Peyer's patch (tissue), 4 donors: Measurements from ENCODE around the gene NFATC4. TPM values are rescaled to one million over a fixed set of nuclear protein-coding genes. Genes with fewer than 3 reads are reported as not detected.

Experiments used
- DNase-seq, 3 donors: peaks; one replicate each; pipeline ENCODE4 v3.0.0-alpha.2; 2017 to 2019
- H3K27ac ChIP-seq, 4 donors: fragments of 200-600 bp; sonication (generic); one replicate each; pipeline ENCODE4 v1.5.1; 2016 to 2019
- H3K27me3 ChIP-seq, 2 donors: fragments of 200-600 bp; sonication (generic); one replicate each; pipeline ENCODE4 v1.5.1; 2019
- H3K36me3 ChIP-seq, 3 donors: fragments of 200-600 bp; sonication (generic); one replicate each; pipeline ENCODE4 v1.5.1; 2016 to 2019
- H3K4me1 ChIP-seq, 4 donors: fragments of 200-600 bp; sonication (generic); one replicate each; pipeline ENCODE4 v1.5.1; 2016 to 2019
- H3K4me3 ChIP-seq, 4 donors: fragments of 200-600 bp; sonication (generic); 1 replicate in 3 of 4; 2 replicates in 1 of 4; pipeline ENCODE4 v1.5.1; 2016 to 2019; ENCODE audit warnings: mild to moderate bottlenecking in 1 of 4
- H3K9me3 ChIP-seq, 4 donors: fragments of 200-600 bp; sonication (generic); one replicate each; pipeline ENCODE4 v1.5.1; 2016 to 2019; ENCODE audit warnings: mild to moderate bottlenecking in 1 of 4
- POLR2A ChIP-seq, 2 donors: fragments of 450-650 bp; IDR thresholded peaks; one replicate each; pipeline ENCODE4 v1.5.1; 2017; ENCODE audit warnings: antibody characterized with exemption in 2 of 2, mild to moderate bottlenecking in 2 of 2, moderate library complexity in 2 of 2
- total RNA-seq, 4 donors: library from RNA; depleted of rRNA; stranded (reverse); fragments of >200 nt; gene quantifications; one replicate each; pipeline ENCODE4 v1.1.0, GENCODE V29; 2016
- TF ChIP-seq, protein P1 (sequence below), 6 experiments: fragments of 450-650 bp in 4 of 6; fragments of 200-600 bp in 2 of 6; sonication (generic) in 1 of 6; IDR thresholded peaks; one replicate each; pipeline ENCODE4 v1.5.1; 2017 to 2019; ENCODE audit warnings: antibody characterized with exemption in 6 of 6, mild to moderate bottlenecking in 3 of 6, moderate library complexity in 1 of 6

Gene NFATC4
- total RNA-seq: 10 to 100 TPM in 3 of 4 donors, 1 to 10 TPM in 1; 6.5 to 52.0 (median 21.5) TPM

DNA sequence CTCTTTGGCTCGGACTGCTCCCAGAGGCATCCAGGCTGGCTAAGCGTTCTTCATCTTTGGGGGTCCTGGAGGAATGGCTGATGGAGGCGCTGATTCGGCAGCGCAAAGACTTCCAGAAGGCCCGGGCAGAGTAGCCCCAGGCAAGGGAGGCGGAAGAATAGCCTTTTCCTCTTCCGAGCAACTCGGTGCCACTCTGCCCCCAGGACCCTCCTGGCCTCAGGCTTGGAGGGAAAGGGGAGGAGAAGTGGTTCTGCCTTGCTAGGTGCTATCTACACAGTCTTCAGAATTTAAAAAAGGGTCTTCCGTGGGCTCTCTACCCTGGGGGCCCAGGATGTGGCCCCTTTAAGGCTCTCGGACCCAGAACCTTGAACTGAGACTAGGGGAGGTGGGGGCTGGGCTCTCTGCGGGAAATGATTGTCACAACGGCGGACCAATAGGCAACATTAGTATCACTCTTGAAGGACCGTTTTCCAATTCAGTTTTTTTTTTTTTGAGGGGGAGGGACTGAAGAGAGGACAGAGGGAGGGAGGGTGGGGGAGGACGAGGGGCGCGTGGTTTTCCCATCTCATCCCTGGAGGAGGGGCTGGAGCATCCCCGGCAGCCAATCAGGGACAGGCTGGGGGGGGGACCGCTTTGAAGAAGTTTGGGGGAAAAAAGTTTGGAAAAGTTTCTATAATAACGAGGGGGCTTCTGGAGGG is at the start of gene NFATC4:
Gene NFATC4, plus strand, starts transcription at position 671 of the 698 bp plus-strand sequence. CDS start 157 bp downstream, outside the sequence.
- H3K27me3 ChIP-seq: no peaks in the 10 kb centered on the region
- TF ChIP-seq, protein P1, sequence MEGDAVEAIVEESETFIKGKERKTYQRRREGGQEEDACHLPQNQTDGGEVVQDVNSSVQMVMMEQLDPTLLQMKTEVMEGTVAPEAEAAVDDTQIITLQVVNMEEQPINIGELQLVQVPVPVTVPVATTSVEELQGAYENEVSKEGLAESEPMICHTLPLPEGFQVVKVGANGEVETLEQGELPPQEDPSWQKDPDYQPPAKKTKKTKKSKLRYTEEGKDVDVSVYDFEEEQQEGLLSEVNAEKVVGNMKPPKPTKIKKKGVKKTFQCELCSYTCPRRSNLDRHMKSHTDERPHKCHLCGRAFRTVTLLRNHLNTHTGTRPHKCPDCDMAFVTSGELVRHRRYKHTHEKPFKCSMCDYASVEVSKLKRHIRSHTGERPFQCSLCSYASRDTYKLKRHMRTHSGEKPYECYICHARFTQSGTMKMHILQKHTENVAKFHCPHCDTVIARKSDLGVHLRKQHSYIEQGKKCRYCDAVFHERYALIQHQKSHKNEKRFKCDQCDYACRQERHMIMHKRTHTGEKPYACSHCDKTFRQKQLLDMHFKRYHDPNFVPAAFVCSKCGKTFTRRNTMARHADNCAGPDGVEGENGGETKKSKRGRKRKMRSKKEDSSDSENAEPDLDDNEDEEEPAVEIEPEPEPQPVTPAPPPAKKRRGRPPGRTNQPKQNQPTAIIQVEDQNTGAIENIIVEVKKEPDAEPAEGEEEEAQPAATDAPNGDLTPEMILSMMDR (IDR thresholded peaks at IDR 0.05): peak in 1 of 6 experiments; percentile 0
- no peak for TF ChIP-seq POLR2A (IDR thresholded peaks at IDR 0.05)
- peaks cover 0 to 33% (median 15%) of the 10 kb centered on the region in 4 donors for H3K4me1 ChIP-seq
- peak; percentile 47 to 85 (median 64) for DNase-seq
- H3K36me3 ChIP-seq: no peaks in the 10 kb centered on the region
- peak within 1 kb of the TSS; percentile 73 to 87 (median 80) for H3K27ac ChIP-seq
- no peaks in the 10 kb centered on the region for H3K9me3 ChIP-seq
- peak within 1 kb of the TSS; percentile 38 to 65 (median 56) for H3K4me3 ChIP-seq

- H3K4me3 ChIP-seq: no peak overlapping the region
- no peak for DNase-seq
- TF ChIP-seq POLR2A (IDR thresholded peaks at IDR 0.05): no peak
- TF ChIP-seq, protein P1 (IDR thresholded peaks at IDR 0.05): no peak
- H3K27ac ChIP-seq: no peak overlapping the region
- H3K27me3 ChIP-seq: no peaks in the 10 kb centered on the region
- H3K4me1 ChIP-seq: peaks cover 0 to 5% (median 0%) of the 10 kb centered on the region in 4 donors
- no peaks in the 10 kb centered on the region for H3K9me3 ChIP-seq
- no peaks in the 10 kb centered on the region for H3K36me3 ChIP-seq
Observed at GRCh38 chr14:24321212-24321975, 46.6 kb upstream of the NFATC4 start.

DNA sequence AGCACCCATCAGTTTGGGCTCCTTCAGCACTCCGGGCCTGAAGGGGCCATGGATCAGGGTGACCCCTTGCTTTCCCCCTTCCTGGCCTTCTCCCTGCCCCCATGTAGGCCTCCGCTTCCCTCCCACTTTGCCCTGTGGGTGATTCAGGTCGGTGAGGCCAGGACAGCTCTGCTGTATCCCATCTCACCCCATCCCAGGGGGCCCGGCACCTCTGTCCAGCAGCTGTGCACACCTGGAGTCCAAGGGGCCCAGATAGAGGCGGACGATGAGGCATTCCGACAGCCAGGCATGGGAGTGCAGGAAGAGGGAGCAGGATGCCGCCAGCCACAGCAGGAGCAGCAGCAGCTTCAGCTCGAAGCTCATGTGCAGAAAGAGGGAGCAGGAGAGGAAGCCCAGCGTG is 45.3 kb upstream of the NFATC4 start:
- no peak for DNase-seq
- no peak overlapping the region for H3K27ac ChIP-seq
- H3K36me3 ChIP-seq: no peaks in the 10 kb centered on the region
- TF ChIP-seq, protein P1 (IDR thresholded peaks at IDR 0.05): no peak
- TF ChIP-seq POLR2A (IDR thresholded peaks at IDR 0.05): no peak
- H3K9me3 ChIP-seq: no peaks in the 10 kb centered on the region
- no peaks in the 10 kb centered on the region for H3K27me3 ChIP-seq
- no peak overlapping the region for H3K4me3 ChIP-seq
- no peaks in the 10 kb centered on the region for H3K4me1 ChIP-seq

DNA sequence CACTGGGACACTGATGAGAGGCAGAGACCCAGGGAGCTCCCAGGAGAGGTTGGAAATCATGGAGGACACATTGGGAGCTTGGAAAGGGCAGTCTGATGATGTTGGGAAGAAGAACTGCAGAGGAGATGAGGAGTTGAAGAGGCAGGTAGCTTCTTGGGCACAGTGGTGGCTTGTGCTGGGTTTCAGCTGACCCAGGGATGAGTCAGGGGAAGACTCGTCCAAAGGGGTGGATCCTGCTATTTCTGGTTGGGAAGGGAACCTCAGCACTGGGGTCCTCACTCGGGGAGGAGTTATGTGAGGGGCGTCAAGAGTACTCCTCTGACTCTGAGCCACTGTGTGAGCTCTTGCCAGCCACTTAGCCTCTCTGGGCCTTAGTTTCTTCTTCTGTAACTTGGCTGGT is 44.6 kb upstream of the NFATC4 start:
- Histone ChIP-seq H3K27me3 (no peaks in the 10 kb centered on the region), H3K36me3 (no peaks in the 10 kb centered on the region), H3K4me3 (no peak overlapping the region), H3K27ac (no peak overlapping the region), H3K4me1 (no peaks in the 10 kb centered on the region), H3K9me3 (no peaks in the 10 kb centered on the region)
- TF ChIP-seq POLR2A (IDR thresholded peaks at IDR 0.05): no peak
- TF ChIP-seq, protein P1 (IDR thresholded peaks at IDR 0.05): no peak
- no peak for DNase-seq

DNA sequence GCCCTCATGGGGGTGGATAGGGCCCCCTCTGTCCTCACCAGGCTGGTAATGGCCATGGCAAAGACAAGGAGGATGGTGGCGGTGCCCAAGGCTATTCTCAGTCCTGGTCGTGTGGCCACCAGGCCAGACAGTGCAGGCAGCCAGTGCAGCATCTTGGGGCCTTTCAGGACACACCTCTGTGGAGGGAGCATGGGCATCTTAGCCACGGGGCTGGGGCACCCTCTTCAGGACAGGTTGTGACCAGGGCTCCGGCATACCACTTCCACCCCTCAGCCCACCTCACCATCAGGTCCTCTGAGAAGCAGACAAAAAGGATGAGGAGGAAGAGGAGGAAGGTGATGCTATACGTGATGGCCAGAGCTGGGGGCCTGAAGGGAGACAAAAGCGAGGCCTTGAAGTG is 44.0 kb upstream of the NFATC4 start:
- no peaks in the 10 kb centered on the region for H3K36me3 ChIP-seq
- H3K27ac ChIP-seq: no peak overlapping the region
- TF ChIP-seq, protein P1 (IDR thresholded peaks at IDR 0.05): no peak
- H3K4me1 ChIP-seq: no peaks in the 10 kb centered on the region
- no peak overlapping the region for H3K4me3 ChIP-seq
- no peaks in the 10 kb centered on the region for H3K9me3 ChIP-seq
- no peak for DNase-seq
- H3K27me3 ChIP-seq: no peaks in the 10 kb centered on the region
